GM12865 (cell line): Measurements from ENCODE around the gene PHEX.

Experiments used
- DNase-seq: peaks from one replicate; pipeline ENCODE4 v3.0.0; 2010; ENCODE audit warnings: low read depth
- H3K4me3 ChIP-seq: 2 replicates; pipeline ENCODE4 v1.5.1; 2011; ENCODE audit warnings: mild to moderate bottlenecking, low read depth, low read length, control low read depth
- CTCF ChIP-seq: IDR thresholded peaks from 2 replicates; pipeline ENCODE4 v1.5.1; 2011; ENCODE audit warnings: low read length, control low read depth, low read depth, inconsistent platforms; ENCODE audit not compliant: insufficient read depth; ENCODE audit errors: missing control alignments

PHEX gene

GRCh38 chrX:22246620-22247019 is 214.5 kb downstream of the PHEX start:
- TF ChIP-seq CTCF = no peak
- H3K4me3 ChIP-seq = no peak overlapping the region
- no peak for DNase-seq

DNA sequence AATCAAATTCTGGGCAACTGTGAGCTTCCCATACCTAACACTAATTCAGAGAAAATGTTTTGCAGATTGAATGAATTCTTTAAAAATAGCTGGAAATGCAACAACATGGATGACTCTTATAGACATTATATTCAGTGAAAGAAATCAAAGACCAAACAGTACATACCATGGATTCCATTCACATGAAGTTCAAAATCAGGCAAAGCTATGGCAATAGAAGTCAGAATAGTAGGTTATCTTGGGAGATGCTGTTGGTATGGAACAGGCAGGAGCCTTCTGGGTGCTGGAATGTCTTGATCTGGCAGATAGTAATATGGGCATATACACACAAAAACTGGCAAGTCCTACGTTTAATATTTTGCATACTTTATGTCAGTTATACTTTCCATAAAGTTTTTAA is 215.0 kb downstream of the PHEX start:
- no peak for TF ChIP-seq CTCF
- no peak for DNase-seq
- H3K4me3 ChIP-seq = no peak overlapping the region

DNA sequence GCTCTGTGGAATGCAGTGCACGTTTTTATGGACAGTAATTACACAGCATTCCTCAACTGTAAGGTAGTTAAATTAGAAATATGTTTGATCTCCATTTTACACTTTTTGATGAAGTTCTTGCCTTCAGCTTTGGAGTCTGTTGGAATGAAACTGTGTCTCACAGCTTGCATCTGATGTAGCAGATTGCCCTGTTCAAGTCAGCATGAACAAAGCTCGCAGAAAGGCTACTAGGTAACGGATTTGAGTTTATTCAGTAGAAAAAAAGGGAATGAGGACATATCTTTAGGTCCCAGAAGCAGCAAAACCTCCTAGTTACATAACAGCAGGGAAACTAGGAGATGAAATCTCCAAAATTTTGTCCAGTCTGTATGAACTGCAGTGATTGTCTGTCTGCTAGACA is 216.3 kb downstream of the PHEX start:
- H3K4me3 ChIP-seq = no peak overlapping the region
- no peak for TF ChIP-seq CTCF
- no peak for DNase-seq

DNA sequence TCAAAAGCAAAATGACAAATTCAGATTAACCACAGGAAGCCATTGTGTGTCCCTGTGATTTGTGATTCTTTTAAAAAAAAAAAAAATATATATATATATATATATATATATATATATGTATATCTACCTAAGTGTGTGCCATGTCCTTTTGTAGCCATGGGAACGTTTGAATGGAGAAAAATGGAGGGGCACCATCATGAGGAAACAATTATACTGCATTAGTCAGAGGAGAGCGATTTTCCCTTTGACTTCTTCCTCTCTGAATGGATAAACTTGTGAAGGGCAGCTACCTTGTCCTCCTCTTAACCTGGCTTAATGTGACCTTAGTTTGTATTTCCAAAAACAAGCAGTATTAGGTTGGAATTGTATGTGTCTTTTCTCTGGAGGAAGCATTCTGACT is 217.2 kb downstream of the PHEX start:
- no peak for TF ChIP-seq CTCF
- H3K4me3 ChIP-seq = no peak overlapping the region
- DNase-seq = no peak

DNA sequence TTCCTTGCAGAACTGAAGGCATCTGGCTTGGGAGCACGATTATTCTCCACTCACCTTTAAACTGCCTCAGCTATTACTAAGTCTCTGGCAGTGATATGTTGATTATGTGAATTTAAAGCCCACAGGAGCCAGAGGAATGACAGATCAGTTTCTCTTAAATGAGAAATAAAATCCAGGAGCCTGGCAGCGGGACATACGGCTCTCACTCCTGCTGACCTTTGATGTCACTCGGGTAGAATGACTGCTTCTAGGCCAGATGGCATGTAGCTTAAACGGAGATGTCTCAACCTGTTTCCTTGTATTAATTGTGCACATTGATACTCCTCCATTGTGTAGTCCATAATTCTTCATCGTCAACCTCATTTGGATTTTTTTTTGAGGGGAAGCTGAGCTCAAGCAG is 236.6 kb downstream of the PHEX start:
- no peak for DNase-seq
- H3K4me3 ChIP-seq = no peak overlapping the region
- TF ChIP-seq CTCF = no peak

DNA sequence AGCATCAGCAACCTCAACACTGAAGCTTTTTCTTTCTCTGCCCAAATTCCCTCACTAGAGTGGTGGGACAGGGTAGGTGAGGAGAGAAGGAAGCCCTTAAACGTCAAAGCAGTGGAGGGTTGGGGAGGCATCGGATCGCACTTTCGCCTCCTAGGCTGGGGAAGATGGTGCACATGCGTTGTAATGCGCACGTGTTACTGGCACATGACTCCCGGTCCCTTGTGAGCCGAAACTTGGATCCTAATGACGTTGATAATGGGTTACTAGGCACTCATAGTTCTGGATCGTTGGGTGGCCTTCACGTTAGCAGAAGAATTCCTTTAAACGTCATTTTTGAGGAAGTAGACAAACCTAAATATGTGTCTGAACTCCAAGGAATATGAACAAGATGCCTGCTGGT is 240.5 kb downstream of the PHEX start, which contains the start of gene CBLL2:
Gene CBLL2, plus strand, starts transcription at position 301 of the 400 bp plus-strand sequence. Its CDS starts 79 bp downstream, at position 380.
- H3K4me3 ChIP-seq = no peak within 1 kb of the TSS
- no peak for TF ChIP-seq CTCF

GRCh38 chrX:22273714-22274317 is 241.7 kb downstream of the PHEX start:
- no peak for TF ChIP-seq CTCF
- DNase-seq = no peak
- H3K4me3 ChIP-seq = no peak overlapping the region

More for the DNA sequence above, 240.5 kb downstream of the PHEX start, which contains the start of gene CBLL2:
- DNase-seq = no peak
